GM21447 (cell line): ENCODE results near the gene CCDC88C.

Source experiments
- ATAC-seq: cut with Tn5 transposase; IDR thresholded peaks from one replicate; pipeline ENCODE4 v1.9.1; 2021; ENCODE audit not compliant: unreplicated experiment

The CCDC88C gene

GRCh38 chr14:91350813-91351511 lies 66.7 kb downstream of the CCDC88C start:
- peak; percentile 58 for ATAC-seq

GRCh38 chr14:91350483-91350812 lies 67.2 kb downstream of the CCDC88C start:
- ATAC-seq: peak; percentile 8

GRCh38 chr14:91349481-91350074 lies 68.0 kb downstream of the CCDC88C start:
- ATAC-seq: peak; percentile 65

- no peak for ATAC-seq
Measured at GRCh38 chr14:91348845-91349465, 68.7 kb downstream of the CCDC88C start.

GRCh38 chr14:91346838-91347173 lies 70.8 kb downstream of the CCDC88C start:
- ATAC-seq: no peak

GRCh38 chr14:91344096-91344495 lies 73.5 kb downstream of the CCDC88C start:
- no peak for ATAC-seq

GRCh38 chr14:91343051-91343450 lies 74.6 kb downstream of the CCDC88C start:
- ATAC-seq: no peak

GRCh38 chr14:91342206-91342760 lies 75.3 kb downstream of the CCDC88C start:
- ATAC-seq: no peak

- ATAC-seq: no peak
Measured at GRCh38 chr14:91341751-91342154, 75.9 kb downstream of the CCDC88C start.

- ATAC-seq: no peak
Measured at GRCh38 chr14:91341334-91341733, 76.3 kb downstream of the CCDC88C start.

GRCh38 chr14:91339671-91340369 lies 77.8 kb downstream of the CCDC88C start:
- ATAC-seq: no peak

GRCh38 chr14:91339076-91339475 lies 78.5 kb downstream of the CCDC88C start:
- no peak for ATAC-seq

GRCh38 chr14:91338379-91338778 lies 79.2 kb downstream of the CCDC88C start:
- ATAC-seq: no peak

GRCh38 chr14:91337699-91338335 lies 79.8 kb downstream of the CCDC88C start:
- no peak for ATAC-seq

- ATAC-seq: no peak
Measured at GRCh38 chr14:91336093-91336450, 81.5 kb downstream of the CCDC88C start.

GRCh38 chr14:91335191-91336092 lies 82.2 kb downstream of the CCDC88C start:
- ATAC-seq: no peak

GRCh38 chr14:91333650-91334039 lies 84.0 kb downstream of the CCDC88C start:
- ATAC-seq: peak; percentile 81

GRCh38 chr14:91332986-91333649 lies 84.5 kb downstream of the CCDC88C start:
- ATAC-seq: no peak

GRCh38 chr14:91332171-91332985 lies 85.2 kb downstream of the CCDC88C start:
- no peak for ATAC-seq
